ENCODE data around the gene ARL8B. TPM values are rescaled to one million over a fixed set of nuclear protein-coding genes. Genes with fewer than 3 reads are reported as not detected.

ARL8B gene
- total RNA-seq, 1 experiment from 2014 or later, result 28.3 TPM

- TF ChIP-seq CTCF (IDR thresholded peaks at IDR 0.05), result no peak
- no peak for TF ChIP-seq NFATC4 (CRISPR knock-in tag; IDR thresholded peaks at IDR 0.05)
Measured at GRCh38 chr3:5217824-5218595, 95.9 kb downstream of the ARL8B start (continued).

- Mint-ChIP-seq H3K4me1 (peaks cover 69% of the 10 kb centered on the region), H3K4me3 (no peak overlapping the region), H3K27ac (peak overlapping the region; percentile 16), H3K9me3 (no peaks in the 10 kb centered on the region), H3K27me3 (ENCODE audit: low read depth) (no peaks in the 10 kb centered on the region), H3K36me3 (peaks cover 33% of the 10 kb centered on the region)
- 0 out of 2 replicates have a peak, but pooled peaks have one; percentile 21 for TF ChIP-seq USF2 (CRISPR knock-in tag; IDR thresholded peaks at IDR 0.05)
- no peak for TF ChIP-seq ZNF512 (CRISPR knock-in tag; IDR thresholded peaks at IDR 0.05; ENCODE audit: borderline replicate concordance)
- CTCF ChIA-PET, result interaction anchor here (1.4 to 2.7 kb wide), 2 partner anchors 14 to 507 kb away, joined by 4 to 15 read pairs; no protein-coding TSS in a partner anchor
- ATAC-seq (peak; percentile 43), DNase-seq (ENCODE audit: low spot score) (no peak)
- POLR2A ChIA-PET, result interaction anchor here (1.0 kb wide), 1 partner anchor 23 kb away, joined by 3 read pairs; no protein-coding TSS in a partner anchor
Measured at GRCh38 chr3:5218815-5219214, 96.7 kb downstream of the ARL8B start.

- peak; percentile 79 for ATAC-seq
- Mint-ChIP-seq H3K27ac (peak overlapping the region; percentile 16), H3K4me3 (no peak overlapping the region), H3K27me3 (ENCODE audit: low read depth) (no peaks in the 10 kb centered on the region), H3K9me3 (no peaks in the 10 kb centered on the region), H3K4me1 (peaks cover 65% of the 10 kb centered on the region), H3K36me3 (peaks cover 29% of the 10 kb centered on the region)
- TF ChIP-seq SMAD3 (CRISPR knock-in tag; IDR thresholded peaks at IDR 0.05; ENCODE audit: borderline replicate concordance), result no peak
- TF ChIP-seq E2F1 (CRISPR knock-in tag; IDR thresholded peaks at IDR 0.05), result no peak
- peak; percentile 12; the same call in 1 of the 2 replicates for TF ChIP-seq ZNF423 (CRISPR knock-in tag; IDR thresholded peaks at IDR 0.05)
- ChIA-PET CTCF (interaction anchor here (0.5 to 2.7 kb wide), 3 partner anchors 13 to 508 kb away, joined by 3 to 15 read pairs (median 4); no protein-coding TSS in a partner anchor), POLR2A (interaction anchor here (1.0 kb wide), 1 partner anchor 24 kb away, joined by 3 read pairs; no protein-coding TSS in a partner anchor)
- peak; percentile 19 for DNase-seq (ENCODE audit: low spot score)
Measured at GRCh38 chr3:5219216-5219615, 97.1 kb downstream of the ARL8B start.

GRCh38 chr3:5220193-5220592, 98.1 kb downstream of the ARL8B start:
- Mint-ChIP-seq H3K4me1 (peaks cover 55% of the 10 kb centered on the region), H3K27me3 (ENCODE audit: low read depth) (no peaks in the 10 kb centered on the region), H3K36me3 (peaks cover 22% of the 10 kb centered on the region), H3K9me3 (no peaks in the 10 kb centered on the region), H3K4me3 (no peak overlapping the region), H3K27ac (peak overlapping the region; percentile 4; the same call in 1 of the 2 replicates)
- DNase-seq (ENCODE audit: low spot score), result no peak
- no peak for ATAC-seq
- TF ChIP-seq ZNF512 (CRISPR knock-in tag; IDR thresholded peaks at IDR 0.05; ENCODE audit: borderline replicate concordance), result no peak
- TF ChIP-seq ETV6 (CRISPR knock-in tag; IDR thresholded peaks at IDR 0.05), result no peak
- no peak for TF ChIP-seq NFE2L1 (CRISPR knock-in tag; IDR thresholded peaks at IDR 0.05)
- no peak for TF ChIP-seq ZNF532 (CRISPR knock-in tag; IDR thresholded peaks at IDR 0.05; ENCODE audit: borderline replicate concordance)
- TF ChIP-seq FOXK1 (CRISPR knock-in tag; IDR thresholded peaks at IDR 0.05), result no peak
- no peak for TF ChIP-seq FOXP4 (CRISPR knock-in tag; IDR thresholded peaks at IDR 0.05)
- TF ChIP-seq ESRRA (CRISPR knock-in tag; IDR thresholded peaks at IDR 0.05; ENCODE audit: borderline replicate concordance), result no peak
- ChIA-PET CTCF (interaction anchor here (2.7 kb wide), 1 partner anchor 12 kb away, joined by 15 read pairs; no protein-coding TSS in a partner anchor), POLR2A (interaction anchor here (0.6 kb wide), 1 partner anchor 16 kb away, joined by 4 read pairs; no protein-coding TSS in a partner anchor)
